Karpas-422 (cell line): ENCODE measurements around the gene TMEFF1. TPM values are rescaled to one million over a fixed set of nuclear protein-coding genes. Genes with fewer than 3 reads are reported as not detected.

Source experiments
- DNase-seq: peaks from one replicate; pipeline ENCODE4 v3.0.0-alpha.2; 2015
- H2AFZ ChIP-seq: fragments of 200-600 bp; sonication (generic); 2 replicates; pipeline ENCODE4 v1.6.1; 2014; ENCODE audit warnings: antibody characterized with exemption, low read length, mixed read lengths
- H3K27ac ChIP-seq: fragments of 200-600 bp; sonication (generic); 2 replicates; pipeline ENCODE4 v1.5.1; 2014; ENCODE audit warnings: mild to moderate bottlenecking, low read length, moderate library complexity
- H3K27me3 ChIP-seq: fragments of 200-600 bp; sonication (generic); 2 replicates; pipeline ENCODE4 v1.6.1; 2014; ENCODE audit warnings: low read length, mixed read lengths
- H3K36me3 ChIP-seq: fragments of 200-600 bp; sonication (generic); 2 replicates; pipeline ENCODE4 v1.6.1; 2014; ENCODE audit warnings: low read length, mixed read lengths; ENCODE audit not compliant: insufficient read depth
- H3K4me1 ChIP-seq: fragments of 200-600 bp; sonication (generic); 2 replicates; pipeline ENCODE4 v1.6.1; 2014; ENCODE audit warnings: mild to moderate bottlenecking, low read length, mixed read lengths
- H3K4me2 ChIP-seq: fragments of 200-600 bp; sonication (generic); 2 replicates; pipeline ENCODE4 v1.6.1; 2014; ENCODE audit warnings: low read length, low read depth, mild to moderate bottlenecking; ENCODE audit not compliant: poor library complexity, severe bottlenecking
- H3K4me3 ChIP-seq: fragments of 200-600 bp; sonication (generic); 2 replicates; pipeline ENCODE4 v1.5.1; 2014; ENCODE audit warnings: mild to moderate bottlenecking, antibody characterized with exemption, low read length, mixed read lengths
- H3K79me2 ChIP-seq: fragments of 200-600 bp; sonication (generic); 2 replicates; pipeline ENCODE4 v1.6.1; 2014; ENCODE audit warnings: mild to moderate bottlenecking, low read length, mixed read lengths
- H3K9ac ChIP-seq: fragments of 200-600 bp; sonication (generic); 2 replicates; pipeline ENCODE4 v1.6.0; 2014; ENCODE audit warnings: low read length
- H3K9me2 ChIP-seq: fragments of 200-600 bp; sonication (generic), shearing (Covaris generic); replicated peaks from 2 replicates; pipeline ENCODE4 v1.6.0; 2014; ENCODE audit warnings: mild to moderate bottlenecking, low read length, moderate library complexity; ENCODE audit not compliant: insufficient read depth
- H3K9me3 ChIP-seq: fragments of 300-700, 200-600 bp; sonication (generic); 2 replicates; pipeline ENCODE4 v1.6.1; 2014; ENCODE audit warnings: low read length, mixed read lengths
- H4K20me1 ChIP-seq: fragments of 200-600 bp; sonication (generic); 2 replicates; pipeline ENCODE4 v1.6.1; 2014; ENCODE audit warnings: mild to moderate bottlenecking, antibody characterized with exemption, low read length, low read depth; ENCODE audit not compliant: insufficient read depth
- total RNA-seq: library from RNA; depleted of rRNA; stranded (reverse); fragments of >200 nt; shearing (Covaris generic); gene quantifications from 2 replicates; pipeline ENCODE4 v1.2.3, GENCODE V29; 2014; ENCODE audit warnings: low replicate concordance; rRNA removed

The TMEFF1 gene, protein sequence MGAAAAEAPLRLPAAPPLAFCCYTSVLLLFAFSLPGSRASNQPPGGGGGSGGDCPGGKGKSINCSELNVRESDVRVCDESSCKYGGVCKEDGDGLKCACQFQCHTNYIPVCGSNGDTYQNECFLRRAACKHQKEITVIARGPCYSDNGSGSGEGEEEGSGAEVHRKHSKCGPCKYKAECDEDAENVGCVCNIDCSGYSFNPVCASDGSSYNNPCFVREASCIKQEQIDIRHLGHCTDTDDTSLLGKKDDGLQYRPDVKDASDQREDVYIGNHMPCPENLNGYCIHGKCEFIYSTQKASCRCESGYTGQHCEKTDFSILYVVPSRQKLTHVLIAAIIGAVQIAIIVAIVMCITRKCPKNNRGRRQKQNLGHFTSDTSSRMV
- total RNA-seq = not detected in 2 replicates

GRCh38 chr9:100472788-100473275 lies at the start of gene TMEFF1:
Gene TMEFF1 (plus strand): TSS chr9:100473149. CDS start chr9:100473545, 396 bp downstream.
- Histone ChIP-seq H2AFZ (no peak within 1 kb of the TSS), H3K36me3 (no peaks in the 10 kb centered on the region), H3K79me2 (no peaks in the 10 kb centered on the region), H3K4me3 (no peak within 1 kb of the TSS), H3K9ac (no peak within 1 kb of the TSS), H3K9me3 (no peaks in the 10 kb centered on the region), H3K27ac (no peak within 1 kb of the TSS), H3K4me1 (no peaks in the 10 kb centered on the region), H4K20me1 (no peaks in the 10 kb centered on the region), H3K27me3 (no peaks in the 10 kb centered on the region), H3K4me2 (no peak within 1 kb of the TSS), H3K9me2 (no peaks in the 10 kb centered on the region)
- DNase-seq = no peak

DNA sequence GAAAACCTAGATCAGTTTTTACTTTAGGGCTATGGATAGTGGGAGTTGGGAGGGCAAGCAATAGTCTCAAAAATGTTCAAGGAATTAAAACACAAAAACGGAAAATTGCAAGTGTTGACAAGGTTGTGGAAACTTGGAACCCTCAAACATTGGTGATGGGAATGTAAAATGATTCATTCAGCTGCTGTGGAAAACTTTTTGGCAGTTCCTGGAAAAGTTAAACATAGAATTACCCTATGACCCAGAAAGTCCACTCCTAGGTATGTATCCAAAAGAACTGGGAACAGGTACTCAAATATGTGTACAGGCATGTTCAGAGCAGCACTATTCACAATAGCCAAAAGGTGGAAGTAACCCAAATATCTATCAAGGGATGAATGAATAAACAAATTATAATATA lies 47.2 kb upstream of the TMEFF1 start:
- H2AFZ ChIP-seq = no peak overlapping the region
- DNase-seq = no peak
- no peak overlapping the region for H3K4me2 ChIP-seq
- H4K20me1 ChIP-seq = no peaks in the 10 kb centered on the region
- H3K9ac ChIP-seq = no peak overlapping the region
- H3K27ac ChIP-seq = no peak overlapping the region
- no peaks in the 10 kb centered on the region for H3K9me2 ChIP-seq
- H3K27me3 ChIP-seq = no peaks in the 10 kb centered on the region
- H3K36me3 ChIP-seq = no peaks in the 10 kb centered on the region
- no peak overlapping the region for H3K4me3 ChIP-seq
- H3K9me3 ChIP-seq = no peaks in the 10 kb centered on the region
- peaks cover 34% of the 10 kb centered on the region for H3K79me2 ChIP-seq
- H3K4me1 ChIP-seq = peaks cover 24% of the 10 kb centered on the region

GRCh38 chr9:100426189-100426529 lies 46.8 kb upstream of the TMEFF1 start:
- DNase-seq = no peak
- H3K9ac ChIP-seq = peak overlapping the region; percentile 73
- H2AFZ ChIP-seq = peak overlapping the region; percentile 100
- H3K27me3 ChIP-seq = no peaks in the 10 kb centered on the region
- no peaks in the 10 kb centered on the region for H4K20me1 ChIP-seq
- peak overlapping the region; percentile 82 for H3K4me3 ChIP-seq
- no peaks in the 10 kb centered on the region for H3K36me3 ChIP-seq
- no peak overlapping the region; the same call in 1 of the 2 replicates for H3K27ac ChIP-seq
- peak overlapping the region; percentile 100 for H3K4me2 ChIP-seq
- no peaks in the 10 kb centered on the region for H3K9me3 ChIP-seq
- peaks cover 34% of the 10 kb centered on the region for H3K79me2 ChIP-seq
- H3K4me1 ChIP-seq = peaks cover 24% of the 10 kb centered on the region
- H3K9me2 ChIP-seq = no peaks in the 10 kb centered on the region

DNA sequence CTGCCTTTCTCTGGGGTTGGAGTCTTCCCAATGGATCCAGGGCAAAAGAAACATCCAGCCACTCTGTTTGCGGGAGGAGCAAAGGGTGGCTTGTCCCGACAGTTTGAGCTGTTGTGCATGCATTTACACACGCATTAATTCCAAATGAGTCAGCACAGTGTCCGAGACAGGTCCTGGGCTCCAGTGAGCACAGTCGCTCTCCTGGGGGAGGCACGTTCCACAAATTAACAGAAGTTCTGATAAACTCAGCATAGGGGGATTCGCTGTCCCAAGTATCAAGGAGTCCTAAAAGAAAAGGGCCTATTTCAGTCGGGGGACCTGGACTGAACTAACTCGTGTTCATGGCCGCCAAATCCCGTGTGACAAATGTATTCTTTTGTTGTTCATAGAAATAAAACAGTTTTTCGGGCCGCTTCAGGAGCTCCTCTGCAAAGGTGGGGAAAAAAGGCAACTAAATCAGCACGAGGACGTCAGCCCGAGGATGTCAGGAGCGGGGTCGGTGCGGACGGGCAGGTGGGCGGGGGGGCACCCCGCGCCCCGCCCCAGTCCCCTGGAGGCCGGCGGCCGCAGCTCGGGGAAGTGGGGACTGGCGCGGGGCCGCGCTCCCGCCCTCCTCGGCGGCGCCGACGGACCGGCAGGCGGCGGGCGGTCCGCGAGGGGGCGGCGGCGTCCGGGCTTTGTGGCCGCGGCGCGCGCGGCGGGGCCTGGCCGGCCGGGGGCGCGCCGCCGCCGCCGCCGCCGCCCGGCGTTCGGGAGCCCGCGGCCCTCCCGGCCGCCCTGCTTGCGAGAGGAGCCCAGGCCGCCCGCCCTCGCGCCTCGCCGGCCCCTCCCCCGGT lies 46.2 kb upstream of the TMEFF1 start, which contains the start of gene MSANTD3:
Gene MSANTD3 (plus strand): TSS at position 614 of the 836 bp plus-strand sequence. CDS start 14,796 bp downstream, outside the sequence.
- no peaks in the 10 kb centered on the region for H3K27me3 ChIP-seq
- peaks cover 40% of the 10 kb centered on the region for H3K79me2 ChIP-seq
- H3K4me2 ChIP-seq = peak within 1 kb of the TSS; percentile 100
- H3K9ac ChIP-seq = peak within 1 kb of the TSS; percentile 86
- no peaks in the 10 kb centered on the region for H3K36me3 ChIP-seq
- peak; percentile 81 for DNase-seq
- no peaks in the 10 kb centered on the region for H3K9me2 ChIP-seq
- peak within 1 kb of the TSS; percentile 48; the same call in 1 of the 2 replicates for H3K27ac ChIP-seq
- no peaks in the 10 kb centered on the region for H3K9me3 ChIP-seq
- peak within 1 kb of the TSS; percentile 100 for H2AFZ ChIP-seq
- no peaks in the 10 kb centered on the region for H4K20me1 ChIP-seq
- peaks cover 24% of the 10 kb centered on the region for H3K4me1 ChIP-seq
- peak within 1 kb of the TSS; percentile 90 for H3K4me3 ChIP-seq

DNA sequence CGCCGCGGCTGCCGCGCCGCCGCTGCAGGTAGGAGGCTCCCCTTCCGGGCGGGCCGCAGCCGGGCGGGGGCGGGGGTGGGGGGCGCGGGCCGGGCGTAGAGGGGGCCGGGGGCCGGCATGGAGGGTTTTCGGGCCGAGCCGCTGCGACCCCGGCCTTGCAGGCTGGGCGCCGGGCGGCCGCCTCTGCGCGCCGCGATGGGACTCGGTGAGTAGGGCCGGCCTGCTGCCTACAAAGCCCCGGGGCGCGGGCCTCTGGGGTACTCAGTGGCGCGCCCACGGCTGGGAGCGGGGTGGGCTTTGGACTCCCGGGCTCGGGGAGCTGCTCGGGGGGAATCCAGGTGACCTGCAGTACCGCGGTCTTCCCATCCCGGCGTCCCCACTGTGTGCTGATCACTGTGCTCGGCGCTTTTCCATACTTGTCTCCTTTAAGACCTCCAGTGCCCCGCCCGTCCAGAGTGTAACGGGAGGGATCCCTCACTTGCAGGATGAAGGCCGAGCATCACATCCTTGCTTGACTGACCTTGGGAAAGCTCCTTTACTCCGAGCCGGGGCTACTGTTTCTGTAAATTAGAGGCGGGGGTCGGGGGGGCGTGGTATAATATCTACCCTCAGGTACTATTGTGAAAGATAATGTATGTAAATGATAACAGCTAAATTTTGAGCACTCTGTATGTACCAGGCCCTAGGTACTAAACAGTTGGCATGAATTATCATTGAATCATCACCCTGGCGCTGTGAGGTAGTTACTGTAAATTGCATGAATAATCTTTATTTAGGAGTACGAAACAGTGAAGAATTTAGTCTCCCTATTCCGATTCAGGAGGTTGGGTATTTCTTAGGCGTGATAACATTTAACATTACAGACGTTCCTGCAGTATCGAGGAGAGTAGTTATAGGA lies 45.3 kb upstream of the TMEFF1 start:
- Histone ChIP-seq H4K20me1 (no peaks in the 10 kb centered on the region), H3K9me2 (no peaks in the 10 kb centered on the region), H3K4me2 (peak overlapping the region; percentile 72), H3K27ac (no peak overlapping the region), H3K4me3 (peak overlapping the region; percentile 90), H3K9ac (peak overlapping the region; percentile 86), H3K36me3 (no peaks in the 10 kb centered on the region), H3K79me2 (peaks cover 48% of the 10 kb centered on the region), H3K4me1 (peaks cover 24% of the 10 kb centered on the region), H2AFZ (peak overlapping the region; percentile 71; the same call in 1 of the 2 replicates), H3K27me3 (no peaks in the 10 kb centered on the region), H3K9me3 (no peaks in the 10 kb centered on the region)
- DNase-seq = peak; percentile 63

- no peaks in the 10 kb centered on the region for H3K9me2 ChIP-seq
- no peak overlapping the region for H2AFZ ChIP-seq
- H3K27me3 ChIP-seq = no peaks in the 10 kb centered on the region
- peaks cover 24% of the 10 kb centered on the region for H3K4me1 ChIP-seq
- peak overlapping the region; percentile 86 for H3K9ac ChIP-seq
- peak overlapping the region; percentile 90 for H3K4me3 ChIP-seq
- peaks cover 62% of the 10 kb centered on the region for H3K79me2 ChIP-seq
- DNase-seq = no peak
- H3K4me2 ChIP-seq = peak overlapping the region; percentile 72
- no peaks in the 10 kb centered on the region for H3K9me3 ChIP-seq
- H3K27ac ChIP-seq = no peak overlapping the region
- H4K20me1 ChIP-seq = no peaks in the 10 kb centered on the region
- H3K36me3 ChIP-seq = no peaks in the 10 kb centered on the region
Observed at GRCh38 chr9:100428871-100429654, 43.9 kb upstream of the TMEFF1 start.

DNA sequence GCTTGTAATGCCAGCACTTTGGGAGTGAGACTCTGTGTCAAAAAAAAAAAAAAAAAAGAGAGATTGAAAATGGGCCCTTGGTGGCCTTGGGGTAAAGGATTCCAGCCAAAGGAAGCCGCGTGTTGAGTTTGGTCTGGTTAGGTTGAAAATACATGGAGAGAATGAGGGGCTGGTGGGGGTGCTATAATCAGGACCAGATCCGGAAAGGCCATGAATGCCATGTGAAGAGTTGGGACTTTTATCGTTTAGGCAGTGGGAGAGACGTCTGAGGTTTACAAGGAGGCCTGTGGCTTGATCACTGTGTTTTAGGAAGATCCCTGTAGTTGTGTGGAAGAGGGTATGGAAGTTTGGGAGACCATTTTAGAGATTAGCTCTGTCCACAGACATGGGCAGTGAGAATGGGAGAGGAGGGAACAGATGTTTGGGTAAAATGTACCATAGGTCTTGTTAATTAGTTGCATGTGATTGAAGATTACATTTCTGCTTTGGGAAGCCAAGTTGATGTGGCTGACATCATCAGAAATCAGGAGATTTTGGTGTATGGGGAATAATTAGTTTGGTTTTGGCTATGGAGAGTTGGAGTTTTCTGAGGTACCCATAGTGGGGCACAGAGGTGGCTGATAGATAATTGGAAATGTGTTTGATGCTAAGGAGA lies 42.5 kb upstream of the TMEFF1 start:
- no peaks in the 10 kb centered on the region for H3K36me3 ChIP-seq
- no peak overlapping the region for H3K4me3 ChIP-seq
- H3K9ac ChIP-seq = no peak overlapping the region
- H2AFZ ChIP-seq = no peak overlapping the region
- no peaks in the 10 kb centered on the region for H3K27me3 ChIP-seq
- no peaks in the 10 kb centered on the region for H3K9me2 ChIP-seq
- peaks cover 75% of the 10 kb centered on the region for H3K79me2 ChIP-seq
- no peaks in the 10 kb centered on the region for H3K9me3 ChIP-seq
- H3K27ac ChIP-seq = no peak overlapping the region
- peaks cover 24% of the 10 kb centered on the region for H3K4me1 ChIP-seq
- H4K20me1 ChIP-seq = no peaks in the 10 kb centered on the region
- H3K4me2 ChIP-seq = no peak overlapping the region
- DNase-seq = no peak
